Testis (tissue), 2 donors: Measurements from ENCODE around the gene PCSK2.

Experiments used
- CTCF ChIP-seq, 3 experiments: fragments of 450-650 bp in 2 of 3; fragments of 200-600 bp in 1 of 3; sonication (generic) in 1 of 3; IDR thresholded peaks; one replicate each; pipeline ENCODE4 v1.5.1; 2016 to 2019; ENCODE audit warnings: antibody characterized with exemption in 3 of 3, mild to moderate bottlenecking in 2 of 3, moderate library complexity in 1 of 3
- POLR2A ChIP-seq: fragments of 450-650 bp; IDR thresholded peaks from one replicate; pipeline ENCODE4 v1.6.1; 2017; ENCODE audit warnings: antibody characterized with exemption, mild to moderate bottlenecking, moderate library complexity

DNA sequence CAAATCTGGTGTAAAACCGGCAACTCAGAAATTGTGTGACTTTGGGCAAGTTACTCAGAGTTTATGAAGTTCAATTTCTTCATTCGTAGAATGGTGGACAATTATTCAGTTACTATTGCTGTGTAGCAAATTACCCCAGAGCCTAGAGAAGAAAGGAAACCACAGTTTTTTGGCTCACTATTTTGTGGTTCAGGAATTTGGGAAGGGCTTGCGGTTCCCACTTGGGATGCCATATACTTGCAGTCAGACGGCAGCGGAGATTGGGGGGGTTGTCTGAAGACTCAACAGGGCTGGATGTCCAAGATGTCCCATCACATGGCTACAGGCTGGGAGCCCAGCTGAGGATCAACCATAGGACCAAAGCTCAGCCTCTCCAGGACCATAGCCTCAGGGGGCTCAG is 108.1 kb downstream of the PCSK2 start:
- no peak for TF ChIP-seq CTCF (IDR thresholded peaks at IDR 0.05)
- TF ChIP-seq POLR2A = no peak
